GM12864 (cell line): ENCODE data around the gene PDZRN3.

ENCODE experiments used
- DNase-seq: peaks from one replicate; pipeline ENCODE4 v3.0.0-alpha.2; 2011; ENCODE audit warnings: low read depth
- H3K4me3 ChIP-seq: 2 replicates; pipeline ENCODE4 v1.5.1; 2011; ENCODE audit warnings: mild to moderate bottlenecking, low read depth, low read length, control low read depth
- CTCF ChIP-seq: IDR thresholded peaks from 2 replicates; pipeline ENCODE4 v1.5.1; 2011; ENCODE audit warnings: low read depth, mild to moderate bottlenecking, moderate library complexity, low read length, control low read depth, inconsistent platforms; ENCODE audit errors: missing control alignments

PDZRN3 gene

GRCh38 chr3:73480187-73480672, 144.5 kb downstream of the PDZRN3 start:
- H3K4me3 ChIP-seq: no peak overlapping the region
- DNase-seq: no peak
- no peak for TF ChIP-seq CTCF

GRCh38 chr3:73479325-73479724, 145.4 kb downstream of the PDZRN3 start:
- no peak for DNase-seq
- H3K4me3 ChIP-seq: no peak overlapping the region
- no peak for TF ChIP-seq CTCF

- DNase-seq: no peak
- no peak overlapping the region for H3K4me3 ChIP-seq
- no peak for TF ChIP-seq CTCF
Observed at GRCh38 chr3:73478858-73479257, 145.9 kb downstream of the PDZRN3 start.

GRCh38 chr3:73475717-73476116, 149.0 kb downstream of the PDZRN3 start:
- no peak for DNase-seq
- no peak overlapping the region for H3K4me3 ChIP-seq
- TF ChIP-seq CTCF: no peak

- no peak for DNase-seq
- no peak overlapping the region for H3K4me3 ChIP-seq
- no peak for TF ChIP-seq CTCF
Observed at GRCh38 chr3:73475175-73475574, 149.6 kb downstream of the PDZRN3 start.

GRCh38 chr3:73474619-73475018, 150.1 kb downstream of the PDZRN3 start:
- no peak for TF ChIP-seq CTCF
- no peak overlapping the region for H3K4me3 ChIP-seq
- DNase-seq: no peak

GRCh38 chr3:73473898-73474416, 150.8 kb downstream of the PDZRN3 start:
- no peak for DNase-seq
- no peak overlapping the region for H3K4me3 ChIP-seq
- no peak for TF ChIP-seq CTCF
